Panc1 (cell line): Measurements from ENCODE around the gene OR2T3.
"Not testable (repeated sequence)": the region's sequence is repeated elsewhere in the genome, so short reads cannot be mapped to it uniquely, and the experiment has no call there.

Experiments
- CTCF ChIP-seq: fragments of 450-650 bp; IDR thresholded peaks from 2 replicates; pipeline ENCODE4 v1.5.1; 2017; ENCODE audit warnings: mild to moderate bottlenecking
- POLR2AphosphoS5 ChIP-seq: IDR thresholded peaks from 2 replicates; pipeline ENCODE4 v1.6.1; 2012; ENCODE audit warnings: mild to moderate bottlenecking, low read depth, low read length, moderate library complexity
- SIN3A ChIP-seq: IDR thresholded peaks from 2 replicates; pipeline ENCODE4 v1.6.1; 2012; ENCODE audit warnings: low read depth, mild to moderate bottlenecking, low read length, moderate library complexity, borderline replicate concordance; ENCODE audit not compliant: insufficient read depth
- TCF7L2 ChIP-seq: IDR thresholded peaks from 2 replicates; pipeline ENCODE4 v1.6.1; 2011; ENCODE audit warnings: mild to moderate bottlenecking, low read depth, low read length, inconsistent platforms
- TF ChIP-seq, protein P1 (sequence below), 2 experiments: IDR thresholded peaks; 2 replicates each; pipeline ENCODE4 v1.6.1; 2011 to 2012; ENCODE audit warnings: low read depth in 2 of 2, control low read depth in 1 of 2, low read length in 1 of 2, mild to moderate bottlenecking in 1 of 2, moderate library complexity in 1 of 2; ENCODE audit not compliant: insufficient read depth in 1 of 2

GRCh38 chr1:248445399-248445798 lies 27.8 kb upstream of the OR2T3 start, which contains the start of gene OR2T2:
- TF ChIP-seq CTCF, POLR2AphosphoS5, TCF7L2, SIN3A: not testable (repeated sequence)
- TF ChIP-seq, protein P1, sequence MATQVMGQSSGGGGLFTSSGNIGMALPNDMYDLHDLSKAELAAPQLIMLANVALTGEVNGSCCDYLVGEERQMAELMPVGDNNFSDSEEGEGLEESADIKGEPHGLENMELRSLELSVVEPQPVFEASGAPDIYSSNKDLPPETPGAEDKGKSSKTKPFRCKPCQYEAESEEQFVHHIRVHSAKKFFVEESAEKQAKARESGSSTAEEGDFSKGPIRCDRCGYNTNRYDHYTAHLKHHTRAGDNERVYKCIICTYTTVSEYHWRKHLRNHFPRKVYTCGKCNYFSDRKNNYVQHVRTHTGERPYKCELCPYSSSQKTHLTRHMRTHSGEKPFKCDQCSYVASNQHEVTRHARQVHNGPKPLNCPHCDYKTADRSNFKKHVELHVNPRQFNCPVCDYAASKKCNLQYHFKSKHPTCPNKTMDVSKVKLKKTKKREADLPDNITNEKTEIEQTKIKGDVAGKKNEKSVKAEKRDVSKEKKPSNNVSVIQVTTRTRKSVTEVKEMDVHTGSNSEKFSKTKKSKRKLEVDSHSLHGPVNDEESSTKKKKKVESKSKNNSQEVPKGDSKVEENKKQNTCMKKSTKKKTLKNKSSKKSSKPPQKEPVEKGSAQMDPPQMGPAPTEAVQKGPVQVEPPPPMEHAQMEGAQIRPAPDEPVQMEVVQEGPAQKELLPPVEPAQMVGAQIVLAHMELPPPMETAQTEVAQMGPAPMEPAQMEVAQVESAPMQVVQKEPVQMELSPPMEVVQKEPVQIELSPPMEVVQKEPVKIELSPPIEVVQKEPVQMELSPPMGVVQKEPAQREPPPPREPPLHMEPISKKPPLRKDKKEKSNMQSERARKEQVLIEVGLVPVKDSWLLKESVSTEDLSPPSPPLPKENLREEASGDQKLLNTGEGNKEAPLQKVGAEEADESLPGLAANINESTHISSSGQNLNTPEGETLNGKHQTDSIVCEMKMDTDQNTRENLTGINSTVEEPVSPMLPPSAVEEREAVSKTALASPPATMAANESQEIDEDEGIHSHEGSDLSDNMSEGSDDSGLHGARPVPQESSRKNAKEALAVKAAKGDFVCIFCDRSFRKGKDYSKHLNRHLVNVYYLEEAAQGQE (IDR thresholded peaks at IDR 0.05; ENCODE audit: insufficient read depth in 1 of 2, low read depth in 2 of 2, low read length in 1 of 2), result not testable (repeated sequence)
